ENCODE results near the gene PLA2G6.

- no peak for TF ChIP-seq CTCF (IDR thresholded peaks at IDR 0.05)
- no peak for TF ChIP-seq POLR2A (IDR thresholded peaks at IDR 0.05)
Observed at GRCh38 chr22:38208551-38208968, 26.9 kb upstream of the PLA2G6 start.

Data from breast epithelium (tissue), 3 donors.